PC-9 (cell line): ENCODE measurements around the gene AGRN. TPM values are rescaled to one million over a fixed set of nuclear protein-coding genes. Genes with fewer than 3 reads are reported as not detected.

ENCODE experiments used
- BruUV-seq: library from RNA; stranded (reverse); fragments of 400-500 nt; replicated peaks from 2 replicates; lab custom pipeline; 2021; lab: Mats Ljungman, UMichigan
- CTCF ChIA-PET: fragments of 300-600 bp; sonication (Branson Sonifier 250); formaldehyde crosslinking; loops from one replicate; lab custom pipeline; 2022; ENCODE audit warnings: antibody characterized with exemption; lab: Charles Lee
- POLR2A ChIA-PET: fragments of 300-600 bp; sonication (Branson Sonifier 250); formaldehyde crosslinking; loops from one replicate; lab custom pipeline; 2022; ENCODE audit warnings: antibody characterized with exemption; ENCODE audit not compliant: unreplicated experiment; lab: Charles Lee
- DNase-seq, 2 experiments: peaks; one replicate each; pipeline versions ENCODE4 v3.0.0 to v3.0.0-alpha.2; 2015 to 2022; ENCODE audit warnings: mixed read lengths in 1 of 2
- H2AFZ ChIP-seq: fragments of 200-600 bp; sonication (generic); 2 replicates; pipeline ENCODE4 v1.8.1; 2017; ENCODE audit warnings: antibody characterized with exemption
- H3F3A ChIP-seq: fragments of 200-600 bp; sonication (generic); 2 replicates; pipeline ENCODE4 v1.8.1; 2017; ENCODE audit warnings: antibody characterized with exemption, mild to moderate bottlenecking, low read depth; ENCODE audit not compliant: insufficient read depth
- H3K27ac ChIP-seq: fragments of 200-600 bp; sonication (generic); 2 replicates; pipeline ENCODE4 v1.6.1; 2016; ENCODE audit warnings: mixed run types
- H3K27me3 ChIP-seq: fragments of 200-600 bp; sonication (generic); 2 replicates; pipeline ENCODE4 v1.6.1; 2016; ENCODE audit warnings: low read depth, mixed run types; ENCODE audit not compliant: insufficient read depth
- H3K36me3 ChIP-seq: fragments of 200-600 bp; sonication (generic); 2 replicates; pipeline ENCODE4 v1.6.1; 2016; ENCODE audit warnings: low read depth, mixed run types
- H3K4me1 ChIP-seq: fragments of 200-600 bp; sonication (generic); replicated peaks from 2 replicates; pipeline ENCODE4 v1.6.1; 2016; ENCODE audit warnings: mixed run types; ENCODE audit not compliant: insufficient read depth
- H3K4me2 ChIP-seq: fragments of 200-600 bp; sonication (generic); 2 replicates; pipeline ENCODE4 v1.6.1; 2017; ENCODE audit warnings: mixed run types
- H3K4me3 ChIP-seq: fragments of 200-600 bp; sonication (generic); 2 replicates; pipeline ENCODE4 v1.6.1; 2016; ENCODE audit warnings: mixed run types
- H3K79me2 ChIP-seq: fragments of 200-600 bp; sonication (generic); 2 replicates; pipeline ENCODE4 v1.6.1; 2017; ENCODE audit warnings: low read depth, mixed run types
- H3K9me2 ChIP-seq: fragments of 200-600 bp; sonication (generic); 2 replicates; pipeline ENCODE4 v1.8.1; 2017; ENCODE audit warnings: mild to moderate bottlenecking; ENCODE audit not compliant: insufficient read depth
- H3K9me3 ChIP-seq: fragments of 200-600 bp; sonication (generic); 2 replicates; pipeline ENCODE4 v1.8.1; 2016; ENCODE audit warnings: low read depth; ENCODE audit not compliant: insufficient read depth
- H4K20me1 ChIP-seq: fragments of 200-600 bp; sonication (generic); 2 replicates; pipeline ENCODE4 v1.8.1; 2017; ENCODE audit not compliant: insufficient read depth
- EZH2 ChIP-seq: fragments of 200-600 bp; sonication (generic); IDR thresholded peaks from 2 replicates; pipeline ENCODE4 v1.8.0; 2017; ENCODE audit warnings: antibody characterized with exemption, low read depth
- intact Hi-C: fragments of 100-400 bp; cut with micrococcal nuclease; formaldehyde crosslinking; loops from one replicate; pipeline ENCODE4 v1.10.0; 2022; ENCODE audit not compliant: unreplicated experiment
- total RNA-seq: library from RNA; stranded (reverse); gene quantifications from 2 replicates; pipeline ENCODE4 v1.2.3, GENCODE V29; 2021
- TF ChIP-seq, protein P1 (sequence below): fragments of 200-600 bp; sonication (generic); conservative IDR thresholded peaks from 2 replicates; pipeline ENCODE4 v1.6.1; 2017; ENCODE audit warnings: mixed run types, antibody characterized with exemption, mild to moderate bottlenecking, moderate library complexity

Gene AGRN
- total RNA-seq, 1 experiment from 2014 or later: 278 TPM

DNA sequence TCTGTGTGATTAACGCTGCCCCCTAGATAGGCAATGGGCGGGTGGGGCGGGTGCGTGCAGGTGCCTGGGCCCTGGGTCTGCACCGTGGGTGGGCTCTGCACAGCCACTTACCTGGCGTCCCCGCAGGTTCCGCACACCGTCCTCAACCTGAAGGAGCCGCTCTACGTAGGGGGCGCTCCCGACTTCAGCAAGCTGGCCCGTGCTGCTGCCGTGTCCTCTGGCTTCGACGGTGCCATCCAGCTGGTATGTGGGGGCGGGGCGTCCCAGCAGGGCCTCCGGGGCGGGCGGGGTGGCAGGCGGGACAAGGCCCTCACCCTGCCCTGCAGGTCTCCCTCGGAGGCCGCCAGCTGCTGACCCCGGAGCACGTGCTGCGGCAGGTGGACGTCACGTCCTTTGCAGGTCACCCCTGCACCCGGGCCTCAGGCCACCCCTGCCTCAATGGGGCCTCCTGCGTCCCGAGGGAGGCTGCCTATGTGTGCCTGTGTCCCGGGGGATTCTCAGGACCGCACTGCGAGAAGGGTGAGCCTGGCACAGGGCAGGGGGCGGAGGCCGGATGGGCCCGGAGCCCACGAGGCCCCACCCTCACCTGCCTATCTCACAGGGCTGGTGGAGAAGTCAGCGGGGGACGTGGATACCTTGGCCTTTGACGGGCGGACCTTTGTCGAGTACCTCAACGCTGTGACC lies 31.3 kb downstream of the AGRN start:
- H3K79me2 ChIP-seq: no peaks in the 10 kb centered on the region
- no peaks in the 10 kb centered on the region; the same call in 1 of the 2 replicates for H4K20me1 ChIP-seq
- ChIA-PET CTCF (no interaction called here), POLR2A (no interaction called here)
- TF ChIP-seq EZH2: no peak
- TF ChIP-seq, protein P1, sequence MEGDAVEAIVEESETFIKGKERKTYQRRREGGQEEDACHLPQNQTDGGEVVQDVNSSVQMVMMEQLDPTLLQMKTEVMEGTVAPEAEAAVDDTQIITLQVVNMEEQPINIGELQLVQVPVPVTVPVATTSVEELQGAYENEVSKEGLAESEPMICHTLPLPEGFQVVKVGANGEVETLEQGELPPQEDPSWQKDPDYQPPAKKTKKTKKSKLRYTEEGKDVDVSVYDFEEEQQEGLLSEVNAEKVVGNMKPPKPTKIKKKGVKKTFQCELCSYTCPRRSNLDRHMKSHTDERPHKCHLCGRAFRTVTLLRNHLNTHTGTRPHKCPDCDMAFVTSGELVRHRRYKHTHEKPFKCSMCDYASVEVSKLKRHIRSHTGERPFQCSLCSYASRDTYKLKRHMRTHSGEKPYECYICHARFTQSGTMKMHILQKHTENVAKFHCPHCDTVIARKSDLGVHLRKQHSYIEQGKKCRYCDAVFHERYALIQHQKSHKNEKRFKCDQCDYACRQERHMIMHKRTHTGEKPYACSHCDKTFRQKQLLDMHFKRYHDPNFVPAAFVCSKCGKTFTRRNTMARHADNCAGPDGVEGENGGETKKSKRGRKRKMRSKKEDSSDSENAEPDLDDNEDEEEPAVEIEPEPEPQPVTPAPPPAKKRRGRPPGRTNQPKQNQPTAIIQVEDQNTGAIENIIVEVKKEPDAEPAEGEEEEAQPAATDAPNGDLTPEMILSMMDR: no peak
- no peaks in the 10 kb centered on the region for H3K4me1 ChIP-seq
- no peak overlapping the region for H2AFZ ChIP-seq
- H3K4me2 ChIP-seq: no peak overlapping the region
- no peaks in the 10 kb centered on the region for H3K27me3 ChIP-seq
- H3F3A ChIP-seq: peaks cover 11% of the 10 kb centered on the region; the same call in 1 of the 2 replicates
- DNase-seq: no peak
- no TSS peak for BruUV-seq
- H3K9me3 ChIP-seq: no peaks in the 10 kb centered on the region
- no peaks in the 10 kb centered on the region for H3K36me3 ChIP-seq
- H3K27ac ChIP-seq: no peak overlapping the region
- intact Hi-C loops: no loop called here
- H3K4me3 ChIP-seq: no peak overlapping the region
- no peaks in the 10 kb centered on the region for H3K9me2 ChIP-seq

GRCh38 chr1:1052003-1052840 lies 32.3 kb downstream of the AGRN start:
- Histone ChIP-seq H3K27ac (no peak overlapping the region), H3K9me3 (no peaks in the 10 kb centered on the region), H3K27me3 (no peaks in the 10 kb centered on the region), H3K4me3 (no peak overlapping the region), H3K79me2 (no peaks in the 10 kb centered on the region), H2AFZ (no peak overlapping the region), H3F3A (peaks cover 17% of the 10 kb centered on the region; the same call in 1 of the 2 replicates), H3K4me2 (no peak overlapping the region), H3K36me3 (no peaks in the 10 kb centered on the region), H4K20me1 (no peaks in the 10 kb centered on the region; the same call in 1 of the 2 replicates), H3K9me2 (no peaks in the 10 kb centered on the region), H3K4me1 (no peaks in the 10 kb centered on the region)
- ChIA-PET CTCF (no interaction called here), POLR2A (no interaction called here)
- no TSS peak for BruUV-seq
- no peak for DNase-seq
- TF ChIP-seq, protein P1: no peak
- no peak for TF ChIP-seq EZH2
- intact Hi-C loops: no loop called here

GRCh38 chr1:1053022-1053421 lies 33.1 kb downstream of the AGRN start:
- Histone ChIP-seq H3K36me3 (no peaks in the 10 kb centered on the region), H3K9me3 (no peaks in the 10 kb centered on the region), H3K9me2 (no peaks in the 10 kb centered on the region), H3K27ac (no peak overlapping the region), H3K4me1 (peaks cover 2% of the 10 kb centered on the region; the same call in 1 of the 2 replicates), H3K79me2 (no peaks in the 10 kb centered on the region), H3K27me3 (no peaks in the 10 kb centered on the region), H3F3A (peaks cover 24% of the 10 kb centered on the region; the same call in 1 of the 2 replicates), H4K20me1 (no peaks in the 10 kb centered on the region; the same call in 1 of the 2 replicates), H3K4me2 (no peak overlapping the region), H2AFZ (no peak overlapping the region), H3K4me3 (no peak overlapping the region)
- no peak for TF ChIP-seq EZH2
- TF ChIP-seq, protein P1: no peak
- ChIA-PET CTCF (no interaction called here), POLR2A (no interaction called here)
- BruUV-seq: no TSS peak
- no peak for DNase-seq
- intact Hi-C loops: no loop called here
